GM23338 (cell line): ENCODE measurements around the gene PPP1R15B. TPM values are rescaled to one million over a fixed set of nuclear protein-coding genes. Genes with fewer than 3 reads are reported as not detected.

Source experiments
- ATAC-seq: fragments of 200-7000 bp; cut with Tn5 transposase; 3 replicates; pipeline ENCODE4 v1.9.1; 2020
- DNase-seq: peaks from one replicate; pipeline ENCODE4 v3.0.0-alpha.2; 2015; ENCODE audit warnings: low spot score
- H2AFZ ChIP-seq: fragments of 200-600 bp; sonication (generic); 2 replicates; pipeline ENCODE4 v1.8.0; 2016; ENCODE audit warnings: antibody characterized with exemption, mild to moderate bottlenecking, moderate library complexity
- H3F3A ChIP-seq: fragments of 200-600 bp; sonication (generic); replicated peaks from 2 replicates; pipeline ENCODE4 v1.8.0; 2017; ENCODE audit warnings: antibody characterized with exemption, mixed run types, low read depth
- H3K27ac ChIP-seq: fragments of 200-600 bp; sonication (generic); 2 replicates; pipeline ENCODE4 v1.6.1; 2016; ENCODE audit warnings: low read depth
- H3K27me3 ChIP-seq: fragments of 200-600 bp; sonication (generic); 2 replicates; pipeline ENCODE4 v1.8.0; 2016; ENCODE audit warnings: mild to moderate bottlenecking, mixed run types, moderate library complexity; ENCODE audit not compliant: insufficient read depth
- H3K36me3 ChIP-seq: fragments of 200-600 bp; sonication (generic); 2 replicates; pipeline ENCODE4 v1.8.0; 2016; ENCODE audit warnings: mild to moderate bottlenecking; ENCODE audit not compliant: insufficient read depth
- H3K4me1 ChIP-seq: fragments of 200-600 bp; sonication (generic); 2 replicates; pipeline ENCODE4 v1.8.0; 2016; ENCODE audit warnings: mild to moderate bottlenecking, moderate library complexity; ENCODE audit not compliant: insufficient read depth
- H3K4me2 ChIP-seq: fragments of 200-600 bp; sonication (generic); 2 replicates; pipeline ENCODE4 v1.7.1; 2017; ENCODE audit warnings: mixed run types
- H3K4me3 ChIP-seq: fragments of 200-600 bp; sonication (generic); 2 replicates; pipeline ENCODE4 v1.6.1; 2016; ENCODE audit warnings: mixed run types
- H3K79me2 ChIP-seq: fragments of 200-600 bp; sonication (generic); replicated peaks from 2 replicates; pipeline ENCODE4 v1.8.0; 2017; ENCODE audit warnings: mild to moderate bottlenecking; ENCODE audit not compliant: insufficient read depth
- H3K9me2 ChIP-seq: fragments of 200-600 bp; sonication (generic); 2 replicates; pipeline ENCODE4 v1.8.0; 2017; ENCODE audit not compliant: insufficient read depth
- H4K20me1 ChIP-seq: fragments of 200-600 bp; sonication (generic); replicated peaks from 2 replicates; pipeline ENCODE4 v1.8.0; 2017; ENCODE audit warnings: mild to moderate bottlenecking; ENCODE audit not compliant: insufficient read depth
- H3K27ac Mint-ChIP-seq: 2 replicates; pipeline ENCODE4 v1.8.0; 2020; ENCODE audit warnings: inconsistent platforms, mild to moderate bottlenecking, moderate library complexity, mixed read lengths
- H3K27me3 Mint-ChIP-seq: 3 replicates; pipeline ENCODE4 v1.8.0; 2022; ENCODE audit warnings: low read depth, mild to moderate bottlenecking, moderate library complexity, mixed read lengths, inconsistent platforms; ENCODE audit not compliant: insufficient read depth, poor library complexity
- H3K36me3 Mint-ChIP-seq: 3 replicates; pipeline ENCODE4 v1.8.0; 2021; ENCODE audit warnings: low read depth, mild to moderate bottlenecking, inconsistent platforms, moderate library complexity, mixed read lengths
- H3K4me1 Mint-ChIP-seq: 3 replicates; pipeline ENCODE4 v1.8.0; 2020; ENCODE audit warnings: mild to moderate bottlenecking, inconsistent platforms, mixed read lengths
- H3K4me3 Mint-ChIP-seq: 3 replicates; pipeline ENCODE4 v1.8.0; 2021; ENCODE audit warnings: moderate library complexity, mild to moderate bottlenecking, inconsistent platforms, mixed read lengths
- H3K9me3 Mint-ChIP-seq: 3 replicates; pipeline ENCODE4 v1.8.0; 2020; ENCODE audit warnings: moderate library complexity, mild to moderate bottlenecking, inconsistent platforms, mixed read lengths
- CREB1 ChIP-seq: fragments of 250-450 bp; sonication (Bioruptor Pico); IDR thresholded peaks from 2 replicates; pipeline ENCODE4 v1.5.0; 2020; ENCODE audit warnings: low read depth, mild to moderate bottlenecking, moderate library complexity
- CTCF ChIP-seq, 2 experiments: fragments of 200-600 bp in 1 of 2; sonication (generic) in 1 of 2; conservative IDR thresholded peaks; 2 replicates each; pipeline versions ENCODE4 v1.5.1 to v1.6.1; 2016 to 2017; ENCODE audit warnings: antibody characterized with exemption in 2 of 2, low read depth in 2 of 2, mild to moderate bottlenecking in 2 of 2, moderate library complexity in 1 of 2
- JUNB ChIP-seq: IDR thresholded peaks from one replicate; pipeline ENCODE4 v1.6.1; 2016; ENCODE audit warnings: antibody characterized with exemption; ENCODE audit not compliant: unreplicated experiment
- NANOG ChIP-seq: IDR thresholded peaks from 2 replicates; pipeline ENCODE4 v1.6.1; 2016; ENCODE audit warnings: antibody characterized with exemption, borderline replicate concordance
- POLR2AphosphoS5 ChIP-seq: IDR thresholded peaks from 2 replicates; pipeline ENCODE4 v1.6.1; 2016; ENCODE audit warnings: antibody characterized with exemption, low read depth
- REST ChIP-seq: IDR thresholded peaks from one replicate; pipeline ENCODE4 v1.6.1; 2018; ENCODE audit warnings: antibody characterized with exemption; ENCODE audit not compliant: unreplicated experiment
- STAT1 ChIP-seq: IDR thresholded peaks from one replicate; pipeline ENCODE4 v1.6.1; 2016; ENCODE audit warnings: antibody characterized with exemption; ENCODE audit not compliant: unreplicated experiment
- ZNF114 ChIP-seq: fragments of 250-450 bp; sonication (Bioruptor Pico); IDR thresholded peaks from 2 replicates; pipeline ENCODE4 v1.5.0; 2020; ENCODE audit warnings: mild to moderate bottlenecking, moderate library complexity
- ZNF331 ChIP-seq: fragments of 250-450 bp; sonication (Bioruptor Pico); IDR thresholded peaks from 2 replicates; pipeline ENCODE4 v1.5.0; 2020; ENCODE audit warnings: low read depth, mild to moderate bottlenecking, moderate library complexity
- polyA plus RNA-seq: library from polyadenylated mRNA; unstranded; fragments of >200 nt; fragmentation: Nextera tagmentation; extraction: Ambion mirVana; gene quantifications from 2 replicates; pipeline ENCODE4 v1.2.1, GENCODE V29; 2016
- total RNA-seq: library from RNA; depleted of rRNA; stranded (reverse); fragments of >200 nt; shearing (Covaris generic); gene quantifications from 2 replicates; pipeline ENCODE4 v1.2.3, GENCODE V29; 2014

The PPP1R15B gene
- total and polyA plus RNA-seq, 2 experiments from 2014 or later: 17.3 to 64.3 TPM

DNA sequence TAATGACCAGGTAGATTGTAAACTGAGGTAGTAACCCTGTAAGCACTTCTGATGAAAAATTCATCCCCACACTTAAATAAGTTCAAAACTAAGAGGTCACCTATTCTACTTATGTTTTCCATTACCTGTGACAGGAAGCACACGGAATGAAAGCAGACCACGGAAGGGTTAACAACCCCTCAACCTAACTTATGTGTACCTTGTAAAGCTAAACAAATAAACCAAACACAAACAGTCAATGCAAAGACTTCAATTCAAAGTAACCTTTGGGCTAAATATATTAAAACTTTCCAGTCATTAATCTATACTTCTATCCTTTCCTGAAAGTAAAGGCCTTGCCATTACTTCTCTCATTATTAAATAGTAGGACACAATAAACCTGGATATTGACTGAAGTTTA is 7.0 kb downstream of the PPP1R15B start (continued):
- TF ChIP-seq REST (no peak), STAT1 (no peak), NANOG (no peak), CREB1 (CRISPR knock-in tag) (no peak)

DNA sequence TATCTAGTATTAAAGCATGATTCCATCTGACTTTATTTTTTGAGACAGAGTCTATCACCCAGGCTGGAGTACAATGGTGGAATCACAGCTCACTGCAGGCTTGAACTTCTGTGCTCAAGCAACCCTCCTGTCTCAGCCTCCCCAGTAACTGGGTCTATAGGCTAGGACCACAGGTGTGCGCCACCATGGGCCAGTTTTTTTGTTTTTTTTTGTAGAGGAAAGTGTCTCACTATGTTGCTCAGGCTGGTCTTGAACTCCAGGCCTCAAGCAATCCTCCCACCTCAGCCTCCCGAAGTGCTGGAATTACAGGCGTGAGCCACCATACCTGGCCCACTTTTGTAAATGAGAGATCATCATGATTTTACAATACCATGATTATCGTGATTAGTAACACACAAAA is 9.2 kb downstream of the PPP1R15B start:
- Histone ChIP-seq H2AFZ (no peak overlapping the region), H3K4me3 (no peak overlapping the region), H3K4me2 (no peak overlapping the region), H3K36me3 (peaks cover 24% of the 10 kb centered on the region), H3K4me1 (peaks cover 5% of the 10 kb centered on the region), H3K79me2 (peaks cover 42% of the 10 kb centered on the region), H3K9me2 (no peaks in the 10 kb centered on the region), H3K27me3 (no peaks in the 10 kb centered on the region), H4K20me1 (peaks cover 40% of the 10 kb centered on the region), H3F3A (0 out of 2 replicates have a peak, but pooled peaks cover 6% of the 10 kb centered on the region), H3K27ac (no peak overlapping the region)
- peaks cover 8% of the 10 kb centered on the region for H3K27me3 Mint-ChIP-seq
- ATAC-seq (no peak), DNase-seq (no peak)
- TF ChIP-seq CTCF (conservative IDR thresholded peaks at IDR 0.05; ENCODE audit: low read depth in 2 of 2): no peak
- H3K9me3 Mint-ChIP-seq: no peaks in the 10 kb centered on the region
- H3K27ac Mint-ChIP-seq: no peak overlapping the region
- peaks cover 50% of the 10 kb centered on the region; the same call in 2 of the 3 replicates for H3K36me3 Mint-ChIP-seq
- no peak overlapping the region for H3K4me3 Mint-ChIP-seq
- H3K4me1 Mint-ChIP-seq: no peaks in the 10 kb centered on the region; the same call in 1 of the 3 replicates

DNA sequence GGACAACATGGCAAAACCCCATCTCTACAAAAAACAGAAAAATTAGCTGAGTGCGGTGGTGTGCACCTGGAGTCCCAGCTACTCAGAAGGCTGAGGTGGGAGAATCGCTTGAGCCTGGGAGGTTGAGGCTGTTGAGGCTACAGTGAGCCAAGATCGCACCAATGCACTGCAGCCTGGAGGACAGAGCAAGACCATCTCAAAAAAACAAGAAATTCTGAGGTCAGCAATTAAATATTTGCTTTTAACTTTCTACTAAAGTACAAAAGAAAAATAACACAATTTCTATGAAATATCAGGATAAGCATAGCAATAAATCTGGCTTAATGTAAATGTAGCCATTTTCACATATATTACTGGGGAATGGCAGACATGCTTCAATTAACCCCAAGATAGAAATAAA is 9.9 kb downstream of the PPP1R15B start:
- Histone ChIP-seq H4K20me1 (peaks cover 33% of the 10 kb centered on the region), H3K36me3 (peaks cover 24% of the 10 kb centered on the region), H3K4me2 (no peak overlapping the region), H3K79me2 (peaks cover 35% of the 10 kb centered on the region), H3K4me1 (peaks cover 4% of the 10 kb centered on the region), H3K4me3 (no peak overlapping the region), H3K9me2 (no peaks in the 10 kb centered on the region), H3F3A (0 out of 2 replicates have a peak, but pooled peaks cover 6% of the 10 kb centered on the region), H3K27me3 (no peaks in the 10 kb centered on the region), H2AFZ (no peak overlapping the region), H3K27ac (no peak overlapping the region)
- H3K4me3 Mint-ChIP-seq: no peak overlapping the region
- DNase-seq (no peak), ATAC-seq (no peak)
- peaks cover 50% of the 10 kb centered on the region; the same call in 2 of the 3 replicates for H3K36me3 Mint-ChIP-seq
- no peak overlapping the region for H3K27ac Mint-ChIP-seq
- no peak for TF ChIP-seq ZNF331 (CRISPR knock-in tag)
- TF ChIP-seq JUNB: no peak
- no peak for TF ChIP-seq ZNF114
- TF ChIP-seq CTCF (conservative IDR thresholded peaks at IDR 0.05; ENCODE audit: low read depth in 2 of 2): no peak
- no peak for TF ChIP-seq POLR2AphosphoS5
- peaks cover 8% of the 10 kb centered on the region for H3K27me3 Mint-ChIP-seq
- H3K4me1 Mint-ChIP-seq: no peaks in the 10 kb centered on the region; the same call in 1 of the 3 replicates
- H3K9me3 Mint-ChIP-seq: no peaks in the 10 kb centered on the region
